K562 treated with DMSO at 1 percent for 4 hours (cell line): Measurements from ENCODE around the gene PSME3. TPM values are rescaled to one million over a fixed set of nuclear protein-coding genes. Genes with fewer than 3 reads are reported as not detected.

Experiments
- total RNA-seq: library from RNA; unstranded; fragments of 300-600 nt; gene quantifications from 2 replicates; pipeline ENCODE4 v1.2.3, GENCODE V29; 2022; ENCODE audit not compliant: insufficient read depth

The PSME3 gene
- total RNA-seq, result 90.8 and 94.0 TPM in 2 replicates

GRCh38 chr17:42832934-42833766 lies at the start of gene PSME3:
Gene PSME3 (plus strand): TSS chr17:42833397. CDS start chr17:42833632, 235 bp downstream.

GRCh38 chr17:42798383-42799380 lies 34.5 kb upstream of the PSME3 start, which contains the start of the genes CNTD1 and COA3:
Gene CNTD1 (plus strand): TSS chr17:42798861. CDS start chr17:42799068, 207 bp downstream.
Gene COA3 (minus strand): TSS chr17:42798704. CDS start chr17:42798681, 23 bp downstream.

DNA sequence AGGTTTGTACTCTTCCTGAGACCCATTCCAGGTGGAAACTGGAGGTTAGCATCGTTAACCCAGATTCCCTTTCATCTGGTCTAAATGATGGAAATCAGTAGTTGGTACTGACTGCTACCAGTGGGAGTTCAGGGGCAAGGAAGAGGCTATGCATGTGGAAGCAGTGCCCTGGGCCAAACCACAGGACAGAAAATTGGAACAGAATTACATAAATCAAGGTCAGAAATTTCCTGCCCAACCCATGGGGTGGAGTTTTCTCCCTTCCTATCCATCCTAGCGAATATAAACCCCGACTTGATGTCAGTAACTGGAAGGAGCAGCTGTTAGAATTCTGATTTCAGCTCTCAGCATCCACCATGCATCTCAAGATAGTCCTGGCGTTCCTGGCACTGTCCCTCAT lies 11.1 kb downstream of the PSME3 start, which contains the start of gene AOC2:
Gene AOC2 (plus strand): TSS at position 310 of the 400 bp plus-strand sequence. CDS start 47 bp downstream, at position 357.

DNA sequence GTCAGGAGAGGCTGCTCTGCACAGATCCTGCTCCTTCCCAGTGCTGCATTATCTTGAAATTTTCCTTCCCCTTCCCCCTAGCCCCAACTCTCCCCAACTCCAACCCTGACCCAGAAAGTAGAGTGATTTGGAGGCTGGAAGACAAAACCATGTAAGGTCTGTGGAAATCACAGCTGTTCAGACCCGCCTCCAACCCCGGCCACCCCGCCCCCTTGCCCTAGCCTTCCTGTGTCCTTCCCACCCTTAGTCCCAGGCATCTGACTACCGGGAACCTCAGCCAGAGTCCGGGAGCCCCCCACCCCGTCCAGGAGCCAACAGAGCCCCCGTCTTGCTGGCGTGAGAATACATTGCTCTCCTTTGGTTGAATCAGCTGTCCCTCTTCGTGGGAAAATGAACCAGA lies 17.8 kb downstream of the PSME3 start, which contains the start of gene AOC3:
Gene AOC3 (plus strand): TSS at position 246 of the 400 bp plus-strand sequence. CDS start 145 bp downstream, at position 391.

Other genes starting within 250 kb of the PSME3 start
- 19.3 and 21.9 TPM in 2 replicates for gene RETREG3, start 224.0 kb upstream of the PSME3 start, total RNA-seq
- gene TUBG1, start 223.7 kb upstream of the PSME3 start, total RNA-seq, result 113 and 129 TPM in 2 replicates
- gene TUBG2, start 174.1 kb upstream of the PSME3 start, total RNA-seq, result not detected in 2 replicates
- 32.9 and 42.6 TPM in 2 replicates for gene PLEKHH3, start 156.4 kb upstream of the PSME3 start, total RNA-seq
- 7.6 and 9.2 TPM in 2 replicates for gene CCR10, start 151.6 kb upstream of the PSME3 start, total RNA-seq
- 1.3 and 3.1 TPM in 2 replicates for gene CNTNAP1, start 150.9 kb upstream of the PSME3 start, total RNA-seq
- gene EZH1, start 88.4 kb upstream of the PSME3 start, total RNA-seq, result 17.7 and 17.9 TPM in 2 replicates
- gene RAMP2, start 72.2 kb upstream of the PSME3 start, total RNA-seq, result not detected in 2 replicates
- gene VPS25, start 59.9 kb upstream of the PSME3 start, total RNA-seq, result 93.6 and 122 TPM in 2 replicates
- gene WNK4, start 52.8 kb upstream of the PSME3 start, total RNA-seq, result 5.5 and 14.0 TPM in 2 replicates
- 45.6 and 46.7 TPM in 2 replicates for gene COA3, start 34.7 kb upstream of the PSME3 start, total RNA-seq
- not detected in 2 replicates for gene CNTD1, start 34.5 kb upstream of the PSME3 start, total RNA-seq
- gene BECN1, start 9.1 kb upstream of the PSME3 start, total RNA-seq, result 32.0 and 36.7 TPM in 2 replicates
- 6.7 and 7.0 TPM in 2 replicates for gene AOC2, start 11.2 kb downstream of the PSME3 start, total RNA-seq
- gene AOC3, start 17.8 kb downstream of the PSME3 start, total RNA-seq, result 3.9 and 5.9 TPM in 2 replicates
- not detected in 2 replicates for gene G6PC1, start 67.4 kb downstream of the PSME3 start, total RNA-seq
- 25.6 and 25.8 TPM in 2 replicates for gene AARSD1, start 131.1 kb downstream of the PSME3 start, total RNA-seq
- gene PTGES3L, start 146.7 kb downstream of the PSME3 start, total RNA-seq, result 3.6 and 5.7 TPM in 2 replicates
- gene RUNDC1, start 147.2 kb downstream of the PSME3 start, total RNA-seq, result 8.2 and 10.7 TPM in 2 replicates
- 5,237 and 5,369 TPM in 2 replicates for gene RPL27, start 165.0 kb downstream of the PSME3 start, total RNA-seq
- 27.4 and 35.9 TPM in 2 replicates for gene IFI35, start 173.4 kb downstream of the PSME3 start, total RNA-seq
- gene VAT1, start 189.0 kb downstream of the PSME3 start, total RNA-seq, result 415 and 432 TPM in 2 replicates
- gene RND2, start 191.8 kb downstream of the PSME3 start, total RNA-seq, result 2.1 and 2.3 TPM in 2 replicates